ENCODE measurements around the gene SLC22A14. TPM values are rescaled to one million over a fixed set of nuclear protein-coding genes. Genes with fewer than 3 reads are reported as not detected.

The SLC22A14 gene
- total and polyA plus RNA-seq, 2 donors (not counting 3 experiments of a cell fraction or from before 2014, with no cell fraction given), result not detected

GRCh38 chr3:38345879-38346586, 63.9 kb downstream of the SLC22A14 start:
- dilution Hi-C loops (cut with MboI; ENCODE audit: extremely low pct_ligation_motif_present, low sequenced_read_pairs), result no loop called here
- no peak for FAIRE-seq
- Histone ChIP-seq H3K4me3 (replicated peaks in 1 of 3; ENCODE audit: insufficient read depth in 1 of 3, low read depth in 1 of 3, low read length in 3 of 3) (no peak overlapping the region), H3K9me3 (replicated peaks; ENCODE audit: control insufficient read depth, insufficient read depth, low read length) (no peaks in the 10 kb centered on the region), H3K4me1 (ENCODE audit: control insufficient read depth, extremely low read depth, insufficient read depth, low read length) (no peaks in the 10 kb centered on the region), H3K27ac (ENCODE audit: insufficient read depth, low read depth, low read length) (no peak overlapping the region), H3K4me2 (ENCODE audit: insufficient read depth, low read length) (no peak overlapping the region), H3K79me2 (ENCODE audit: control insufficient read depth, insufficient read depth, low read length) (no peaks in the 10 kb centered on the region), H3K9me1 (replicated peaks; ENCODE audit: control insufficient read depth, extremely low read depth, insufficient read depth, low read length) (no peaks in the 10 kb centered on the region), H2AFZ (ENCODE audit: low read depth, low read length) (peak overlapping the region; percentile 58), H3K9ac (replicated peaks; ENCODE audit: extremely low read depth, insufficient read depth, low read length) (no peak overlapping the region), H3K27me3 (ENCODE audit: control insufficient read depth in 2 of 2, insufficient read depth in 2 of 2, low read length in 2 of 2) (no peaks in the 10 kb centered on the region), H3K36me3 (ENCODE audit: control insufficient read depth in 2 of 2, extremely low read depth in 1 of 2, insufficient read depth in 2 of 2, low read length in 2 of 2) (no peaks in the 10 kb centered on the region), H4K20me1 (replicated peaks; ENCODE audit: control insufficient read depth, extremely low read depth, insufficient read depth, low read length) (no peaks in the 10 kb centered on the region)
- intact Hi-C loops (cut with micrococcal nuclease), result loop anchor here (1.0 to 10.0 kb wide), 8 partner anchors 109 to 499 kb away; partner anchors contain the start of genes ACAA1, EXOG and OXSR1
- TF ChIP-seq FOS (IDR thresholded peaks at IDR 0.05; ENCODE audit: borderline replicate concordance, insufficient read depth, low read length) (no peak), POLR2A (IDR thresholded peaks at IDR 0.05; ENCODE audit: low read depth, low read length) (no peak), MAX (IDR thresholded peaks at IDR 0.05; ENCODE audit: insufficient read depth, insufficient read length) (no peak), EZH2 (IDR thresholded peaks at IDR 0.05; ENCODE audit: borderline replicate concordance, low read depth, low read length, severe bottlenecking) (no peak), GATA2 (IDR thresholded peaks at IDR 0.05; ENCODE audit: insufficient read depth, insufficient read length, low read depth, low read length) (no peak), MYC (IDR thresholded peaks at IDR 0.05; ENCODE audit: low read depth, low read length) (no peak), POLR2AphosphoS5 (IDR thresholded peaks at IDR 0.05; ENCODE audit: insufficient read depth, low read depth, low read length) (no peak), CTCF (IDR thresholded peaks at IDR 0.05; ENCODE audit: extremely low read depth in 1 of 2, insufficient read depth in 1 of 2, low read depth in 1 of 2, low read length in 2 of 2) (no peak), JUN (IDR thresholded peaks at IDR 0.05; ENCODE audit: borderline replicate concordance, insufficient read depth, insufficient read length, low read depth) (no peak)
- DNase-seq (ENCODE audit: low read depth, low spot score), result no peak
- ChIA-PET POLR2A (no interaction called here), CTCF (interaction anchor here (0.7 to 4.3 kb wide), 42 partner anchors 8 to 654 kb away, joined by 3 to 91 read pairs (median 6); partner anchors contain the start of genes ACAA1, ACVR2B, EXOG and OXSR1)
- no TSS peak for BruUV-seq (replicated peaks)

All from endothelial cell of umbilical vein (primary cell).